Retina (tissue), 1 donor: ENCODE measurements around the gene ACE2.

ENCODE experiments used
- DNase-seq: peaks from one replicate; pipeline ENCODE4 v3.0.0-alpha.2; 2016

The ACE2 gene

GRCh38 chrX:15570145-15570544 is 30.6 kb downstream of the ACE2 start:
- no peak for DNase-seq

GRCh38 chrX:15567886-15568616 is 32.7 kb downstream of the ACE2 start:
- DNase-seq = no peak

- DNase-seq = no peak
Measured at GRCh38 chrX:15567267-15567666, 33.5 kb downstream of the ACE2 start.

GRCh38 chrX:15566244-15566643 is 34.5 kb downstream of the ACE2 start:
- DNase-seq = no peak

GRCh38 chrX:15564981-15565579 is 35.7 kb downstream of the ACE2 start:
- peak; percentile 30 for DNase-seq

DNA sequence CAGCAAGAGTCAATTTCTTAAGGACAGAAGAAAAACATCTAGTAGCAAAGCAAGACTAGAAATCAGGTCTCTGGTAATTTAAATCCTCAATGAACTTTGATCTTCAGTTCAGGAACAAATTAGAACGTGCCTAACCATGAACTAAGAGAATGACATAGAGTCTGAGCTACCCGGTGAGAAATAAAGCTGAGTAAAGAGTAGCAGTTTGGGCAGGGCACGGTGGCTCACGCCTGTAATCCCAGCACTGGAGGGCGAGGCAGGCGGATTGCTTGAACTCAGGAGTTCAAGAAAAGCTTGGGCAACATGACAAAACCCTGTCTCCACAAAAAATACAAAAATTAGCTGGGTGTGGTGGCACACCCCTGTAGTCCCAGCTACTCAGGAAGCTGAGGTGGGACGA is 37.7 kb downstream of the ACE2 start:
- DNase-seq = no peak

- DNase-seq = no peak
Measured at GRCh38 chrX:15560924-15561323, 39.8 kb downstream of the ACE2 start.

DNA sequence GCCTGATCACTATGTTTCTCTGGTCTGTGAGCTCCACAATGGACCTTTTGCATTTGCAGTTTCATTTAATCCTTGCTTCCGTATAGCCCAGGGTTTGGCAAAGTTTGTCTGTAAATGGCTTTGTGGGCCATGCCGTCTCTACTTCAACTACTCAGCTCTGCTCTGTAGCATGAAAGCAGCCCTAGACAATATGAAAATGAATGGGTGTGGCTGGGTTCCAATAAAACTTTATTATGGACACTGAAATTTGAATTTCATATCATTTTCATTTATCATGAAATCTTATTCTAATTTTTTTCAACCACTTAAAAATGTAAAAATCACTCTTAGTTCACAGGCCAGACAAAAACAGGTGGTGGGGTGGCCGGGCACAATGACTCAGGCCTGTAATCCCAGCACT is 41.5 kb downstream of the ACE2 start:
- no peak for DNase-seq

DNA sequence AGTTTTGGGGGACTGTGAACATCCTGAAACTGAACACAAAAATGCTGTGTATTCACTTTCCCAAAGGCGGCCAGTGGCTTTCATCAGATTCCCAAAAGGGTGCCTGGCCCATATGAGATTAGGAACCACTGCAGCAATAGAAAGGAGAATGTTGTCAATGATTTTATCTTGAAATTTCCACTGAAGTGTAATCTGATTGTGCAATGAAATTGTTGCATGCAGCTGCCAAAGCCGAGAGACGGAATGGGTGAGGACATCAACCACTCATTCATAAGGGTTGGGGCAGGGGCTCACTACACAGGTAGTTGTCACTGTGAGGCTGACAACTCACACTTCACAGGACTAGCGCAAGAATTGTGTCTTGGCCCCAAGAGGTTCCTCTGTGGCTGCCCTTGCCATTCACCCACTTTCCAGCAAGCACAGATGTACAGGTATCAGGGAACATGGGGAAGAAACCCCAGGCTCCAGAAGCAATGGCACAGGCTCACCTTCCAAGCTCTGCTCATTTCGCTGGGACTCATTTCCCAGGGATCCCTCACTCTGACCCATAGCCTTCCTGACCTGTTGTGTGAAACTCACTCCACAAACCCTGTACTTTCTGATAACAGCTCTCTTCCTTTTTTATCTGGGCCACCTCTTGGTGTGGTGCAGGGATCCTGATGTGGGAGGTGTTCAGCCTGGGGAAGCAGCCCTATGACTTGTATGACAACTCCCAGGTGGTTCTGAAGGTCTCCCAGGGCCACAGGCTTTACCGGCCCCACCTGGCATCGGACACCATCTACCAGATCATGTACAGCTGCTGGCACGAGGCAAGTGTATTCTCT is 51.4 kb downstream of the ACE2 start:
- DNase-seq = no peak

DNA sequence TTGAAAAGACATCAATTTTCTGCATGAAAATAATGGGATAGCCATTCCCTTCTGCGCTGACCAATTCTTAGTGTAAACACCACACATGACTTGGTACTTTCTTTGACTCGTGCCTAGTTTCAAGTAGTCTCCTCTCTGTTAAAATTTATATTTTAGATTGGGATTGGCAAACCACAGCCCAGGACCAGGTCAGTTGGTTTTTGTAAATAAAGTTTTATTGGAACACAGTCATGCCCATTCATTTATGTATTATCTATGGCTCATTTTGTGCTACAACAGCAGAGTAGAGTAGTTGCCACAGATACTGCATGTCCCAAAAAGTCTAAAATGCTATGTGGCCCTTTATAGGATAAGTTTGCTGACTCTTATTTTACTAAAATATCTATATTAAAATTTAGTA is 53.4 kb downstream of the ACE2 start:
- DNase-seq = no peak

DNA sequence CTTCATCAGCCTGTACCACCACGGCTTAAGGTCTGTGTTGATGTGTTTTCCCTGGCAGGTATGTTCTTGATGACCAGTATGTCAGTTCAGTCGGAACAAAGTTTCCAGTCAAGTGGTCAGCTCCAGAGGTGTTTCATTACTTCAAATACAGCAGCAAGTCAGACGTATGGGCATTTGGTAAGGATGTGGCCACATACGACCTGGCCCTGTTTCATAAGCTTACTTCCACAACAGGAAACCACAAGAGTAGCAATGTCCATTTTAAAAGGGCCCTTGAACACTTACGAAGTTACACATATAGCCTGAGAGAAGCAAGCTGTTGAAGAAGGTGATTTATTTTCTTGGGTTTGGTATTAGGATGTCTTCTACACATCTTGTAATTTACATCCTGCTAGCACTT is 54.0 kb downstream of the ACE2 start:
- DNase-seq = no peak

DNA sequence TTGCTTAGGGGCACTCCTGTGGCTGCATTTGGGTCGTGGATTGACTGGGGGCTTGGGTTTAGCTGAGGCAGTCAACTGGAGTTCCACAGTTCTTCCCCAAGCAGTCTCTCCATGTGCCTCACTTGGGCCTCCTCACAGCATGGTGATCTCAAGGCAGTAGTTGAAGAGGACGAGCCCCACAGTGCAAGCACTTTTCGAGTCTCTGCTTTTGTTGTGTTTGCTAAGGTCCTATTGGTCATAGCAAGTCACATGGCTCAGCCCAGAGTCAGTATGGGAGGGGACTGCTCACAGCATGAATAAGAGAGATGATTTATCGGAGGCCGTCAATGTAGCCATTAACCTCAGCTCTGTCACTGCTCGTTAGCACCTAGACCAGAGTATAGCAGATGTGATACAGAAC is 70.4 kb downstream of the ACE2 start:
- no peak for DNase-seq

GRCh38 chrX:15529165-15529564 is 71.6 kb downstream of the ACE2 start:
- no peak for DNase-seq

GRCh38 chrX:15525664-15526416 is 74.9 kb downstream of the ACE2 start:
- DNase-seq = no peak

GRCh38 chrX:15524417-15524816 is 76.3 kb downstream of the ACE2 start:
- DNase-seq = no peak

GRCh38 chrX:15523088-15523487 is 77.7 kb downstream of the ACE2 start:
- DNase-seq = no peak

GRCh38 chrX:15522464-15522863 is 78.3 kb downstream of the ACE2 start:
- no peak for DNase-seq

DNA sequence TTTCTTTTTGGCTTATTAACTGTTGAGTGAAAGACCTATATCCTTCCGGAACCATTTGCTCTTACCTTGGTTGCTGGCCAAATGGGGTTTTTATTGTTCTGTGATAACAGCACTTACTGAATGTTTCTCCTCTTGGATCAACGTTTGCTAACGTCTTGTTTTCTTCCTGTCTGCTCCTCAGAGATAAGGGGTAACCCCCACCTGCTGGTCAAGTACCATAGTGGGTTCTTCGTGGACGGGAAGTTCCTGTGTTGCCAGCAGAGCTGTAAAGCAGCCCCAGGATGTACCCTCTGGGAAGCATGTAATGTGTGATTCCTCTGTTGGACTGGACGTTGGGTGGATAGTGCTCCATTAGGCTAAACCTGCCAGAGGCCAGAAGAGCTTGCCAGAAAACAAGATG is 84.8 kb downstream of the ACE2 start:
- no peak for DNase-seq

- DNase-seq = no peak
Measured at GRCh38 chrX:15514279-15514678, 86.5 kb downstream of the ACE2 start.

DNA sequence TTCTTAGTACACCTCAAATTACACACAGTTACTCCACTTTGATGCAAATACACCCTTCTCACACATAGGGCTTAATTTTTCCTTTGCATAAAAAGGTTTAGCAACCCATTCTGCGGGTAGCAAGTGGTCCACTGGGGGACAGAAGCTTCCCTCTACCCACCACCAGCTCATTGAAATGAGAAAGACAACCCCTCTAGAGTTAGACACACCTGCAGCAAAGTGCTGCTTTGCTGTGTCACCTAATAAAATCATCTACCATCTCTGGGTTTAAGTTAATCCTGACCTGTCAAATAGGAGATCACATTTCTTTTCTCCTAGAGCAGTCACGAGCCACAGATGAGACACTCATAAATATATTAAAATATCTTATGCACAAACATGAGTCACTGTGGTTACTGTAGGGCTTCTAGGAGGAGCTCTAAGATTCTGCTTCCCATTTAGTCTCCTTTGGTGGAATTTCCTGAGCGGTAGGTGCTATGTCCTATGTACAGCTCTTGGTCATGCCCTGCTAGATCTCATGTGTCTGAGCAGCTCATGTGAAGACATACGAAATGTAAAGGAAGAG is 88.3 kb downstream of the ACE2 start:
- no peak for DNase-seq

- DNase-seq = no peak
Measured at GRCh38 chrX:15511563-15511962, 89.2 kb downstream of the ACE2 start.
